GM12892 (cell line): ENCODE data around the gene SHISA6.

Source experiments
- DNase-seq: peaks from one replicate; pipeline ENCODE4 v3.0.0; 2011; ENCODE audit not compliant: insufficient read length
- FAIRE-seq: peaks from 2 replicates; lab custom pipeline; 2011; peaks lifted over from hg19 to GRCh38; lab: Jason Lieb, UNC
- POLR2A ChIP-seq: IDR thresholded peaks from 2 replicates; pipeline ENCODE4 v1.6.1; 2011; ENCODE audit warnings: low read depth, low read length, control low read depth
- POLR2AphosphoS5 ChIP-seq: IDR thresholded peaks from 2 replicates; pipeline ENCODE4 v1.6.1; 2011; ENCODE audit warnings: low read depth, low read length, control low read depth
- TAF1 ChIP-seq: IDR thresholded peaks from 2 replicates; pipeline ENCODE4 v1.6.1; 2011; ENCODE audit warnings: low read depth, mild to moderate bottlenecking, control low read depth, low read length, borderline replicate concordance

Gene SHISA6

DNA sequence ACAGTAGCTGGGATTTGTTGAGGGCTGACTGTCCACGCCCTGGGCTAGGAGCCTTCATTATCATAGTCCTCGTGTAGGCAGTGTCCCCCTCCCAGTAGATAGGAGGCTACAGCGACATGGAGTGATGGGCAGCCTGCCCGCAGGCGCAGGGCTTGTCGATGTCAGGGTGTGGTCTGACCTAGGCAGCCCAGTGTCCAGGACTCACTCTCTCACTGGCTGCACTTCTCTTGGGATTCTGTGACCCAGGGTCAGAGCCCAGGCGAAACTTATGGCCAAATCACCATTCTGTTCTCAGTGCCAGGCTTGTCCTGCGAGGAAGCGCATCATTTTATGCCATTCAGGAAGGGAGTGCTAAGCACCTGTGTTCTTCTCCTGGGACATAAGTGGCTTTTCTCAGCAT, 32.6 kb downstream of the SHISA6 start:
- FAIRE-seq: no peak
- TF ChIP-seq POLR2A (no peak), POLR2AphosphoS5 (no peak), TAF1 (no peak)

DNA sequence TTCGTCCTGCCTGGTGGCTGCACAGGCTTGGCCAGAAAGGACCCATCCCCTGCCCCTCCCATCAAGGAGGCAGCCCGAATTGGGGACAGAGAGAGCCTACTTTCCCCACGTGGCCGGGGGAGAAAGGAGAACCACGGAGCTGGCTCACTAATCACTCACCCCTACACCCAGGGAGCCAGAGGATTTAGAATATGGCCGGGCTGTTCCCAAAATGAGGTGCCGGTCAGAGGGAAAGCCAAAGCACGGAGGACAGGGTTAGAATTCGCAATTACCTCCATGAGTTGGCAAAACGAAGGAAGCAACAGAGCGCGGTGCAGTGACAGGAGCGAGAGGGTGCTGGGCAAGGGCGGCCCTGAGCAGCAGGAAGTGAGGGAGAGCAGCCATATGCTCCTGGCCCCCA, 33.1 kb downstream of the SHISA6 start:
- TF ChIP-seq TAF1 (no peak), POLR2AphosphoS5 (no peak), POLR2A (no peak)
- DNase-seq: no peak
- no peak for FAIRE-seq

More for the DNA sequence above, 32.6 kb downstream of the SHISA6 start:
- no peak for DNase-seq

DNA sequence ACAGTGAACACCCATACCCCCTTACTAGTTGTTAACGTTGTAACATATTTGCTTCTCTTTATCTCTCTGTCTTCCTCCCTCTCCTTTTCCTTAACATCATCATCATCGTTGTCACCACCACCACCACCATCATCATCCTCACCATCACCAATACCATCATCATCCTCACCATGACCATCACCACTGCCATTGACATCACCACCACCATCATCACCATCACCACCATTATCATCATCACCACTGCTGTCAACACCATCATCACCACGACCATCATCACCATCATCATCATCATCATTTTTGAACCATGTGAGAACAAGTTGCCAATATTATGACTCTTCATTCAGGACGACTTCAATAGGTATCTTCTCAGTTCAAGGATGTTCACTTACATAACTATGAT, 35.5 kb downstream of the SHISA6 start:
- DNase-seq: no peak
- no peak for TF ChIP-seq POLR2AphosphoS5
- TF ChIP-seq POLR2A: no peak
- no peak for TF ChIP-seq TAF1
- FAIRE-seq: no peak

DNA sequence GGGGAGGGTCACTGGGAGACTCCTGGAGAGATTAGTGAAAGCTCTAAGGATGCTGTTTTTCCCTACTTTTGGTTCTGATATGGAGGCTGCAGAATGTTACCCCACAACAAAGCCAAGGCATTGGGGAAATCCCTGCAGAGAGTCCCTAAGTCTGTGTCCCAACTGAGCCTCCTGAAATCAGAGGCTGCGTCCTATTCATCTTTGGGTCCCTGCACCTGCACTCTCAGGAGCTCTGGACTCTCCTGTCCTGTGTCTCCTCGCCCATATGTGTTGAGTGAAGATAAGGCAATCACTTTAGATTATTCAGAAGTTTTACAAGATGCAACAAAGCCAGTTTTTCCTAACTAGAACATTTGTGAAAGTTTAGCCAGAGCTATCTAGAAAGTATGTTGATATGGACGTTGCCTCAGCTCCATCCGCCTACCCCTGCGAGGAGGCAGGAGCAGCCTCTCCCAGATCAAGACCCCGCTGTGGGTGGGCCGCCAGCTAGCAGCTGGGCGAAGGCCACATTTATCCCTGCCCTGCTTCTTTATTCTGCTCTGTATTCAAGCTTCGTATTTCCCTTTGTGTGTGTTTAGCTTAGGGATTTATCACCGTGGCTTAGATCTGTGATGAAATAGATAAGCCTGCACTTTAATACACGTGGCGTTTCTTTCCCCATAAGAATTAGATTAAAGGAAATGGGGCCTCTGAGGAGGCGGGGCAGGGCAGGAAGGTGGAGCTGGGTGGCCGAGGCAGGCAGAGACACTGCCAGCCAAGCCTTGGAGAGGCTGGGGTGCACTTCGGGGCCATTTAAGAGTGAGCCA, 37.4 kb downstream of the SHISA6 start:
- DNase-seq (no peak), FAIRE-seq (no peak)
- TF ChIP-seq TAF1 (no peak), POLR2AphosphoS5 (no peak), POLR2A (no peak)

DNA sequence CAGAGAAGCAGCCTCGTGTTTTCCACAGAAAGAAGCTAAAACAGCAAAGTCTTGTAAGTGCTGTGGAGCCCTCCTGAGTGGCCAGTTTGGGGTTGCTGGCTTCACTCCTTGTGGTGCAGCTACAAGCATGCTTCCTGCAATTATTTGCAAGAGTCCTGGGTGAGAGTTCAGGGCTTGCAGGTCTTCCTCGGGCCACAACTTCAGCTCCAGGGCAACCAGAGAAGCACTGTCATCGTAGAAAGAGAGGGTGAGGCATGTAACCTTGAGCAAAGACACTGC, 37.9 kb downstream of the SHISA6 start:
- no peak for FAIRE-seq
- no peak for DNase-seq
- TF ChIP-seq POLR2AphosphoS5 (no peak), TAF1 (no peak), POLR2A (no peak)

DNA sequence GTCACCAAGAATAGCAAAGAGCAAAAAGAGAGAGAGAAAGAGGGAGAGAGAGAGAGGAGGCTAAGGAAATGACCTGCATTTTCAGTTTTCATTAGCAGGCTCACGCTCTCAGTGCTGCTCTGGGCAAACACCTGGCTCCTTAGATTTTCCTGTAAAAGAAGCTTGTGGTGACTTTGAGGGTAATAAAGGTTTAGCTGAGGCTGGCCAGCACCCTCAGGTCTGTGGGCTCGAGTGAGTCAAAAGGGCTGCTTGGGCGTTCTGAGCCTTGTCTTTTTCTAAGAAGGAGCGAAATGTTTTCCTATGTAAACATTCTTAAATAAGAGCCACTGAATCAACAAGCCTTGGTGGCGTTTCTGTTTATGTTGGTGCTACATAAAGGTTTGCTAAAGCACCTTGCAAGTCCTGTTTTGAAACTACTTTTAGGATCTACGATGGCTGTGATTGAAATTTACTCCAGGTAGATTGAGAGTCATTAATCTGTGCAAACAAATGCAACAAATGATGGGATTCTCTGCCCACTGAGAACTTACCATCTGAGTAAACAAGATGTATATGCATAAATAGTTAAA, 38.8 kb downstream of the SHISA6 start:
- DNase-seq: no peak
- FAIRE-seq: no peak
- TF ChIP-seq POLR2A (no peak), TAF1 (no peak), POLR2AphosphoS5 (no peak)

DNA sequence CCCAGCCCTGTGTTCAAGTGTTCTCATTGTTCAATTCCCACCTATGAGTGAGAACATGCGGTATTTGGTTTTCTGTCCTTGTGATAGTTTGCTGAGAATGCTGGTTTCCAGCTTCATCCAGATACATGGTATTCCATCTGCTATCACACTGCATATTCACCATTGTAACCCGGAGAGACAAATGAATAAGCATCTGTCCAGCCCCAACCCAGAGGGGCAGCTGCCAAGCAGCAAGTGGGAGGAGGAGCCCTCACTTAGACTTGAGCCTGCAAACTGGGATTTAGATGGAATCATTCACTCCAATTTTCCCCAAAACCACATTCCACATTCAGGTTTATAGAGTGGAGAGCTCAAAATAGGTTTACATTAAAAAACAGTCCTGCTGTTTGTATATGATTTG, 41.6 kb downstream of the SHISA6 start:
- DNase-seq (no peak), FAIRE-seq (no peak)
- TF ChIP-seq POLR2AphosphoS5 (no peak), TAF1 (no peak), POLR2A (no peak)

DNA sequence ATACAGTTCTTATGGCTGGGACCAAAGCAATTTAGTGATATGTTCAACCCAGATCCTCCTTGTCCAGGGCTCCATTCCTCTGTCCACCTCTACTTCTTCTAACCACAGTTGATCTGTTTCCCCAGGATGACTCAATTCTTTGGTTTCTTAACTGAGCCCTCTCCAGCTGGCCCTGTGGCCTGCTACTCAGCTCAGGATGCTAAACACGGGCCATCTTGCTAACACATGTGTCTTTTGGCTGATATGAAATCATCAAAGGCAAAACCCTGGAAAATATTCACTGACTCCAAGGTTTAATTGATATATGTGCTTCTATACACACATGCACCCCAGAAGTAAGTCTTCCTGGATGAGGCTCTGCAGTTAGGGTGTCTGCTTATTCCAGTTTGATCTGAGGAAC, 43.8 kb downstream of the SHISA6 start:
- FAIRE-seq (no peak), DNase-seq (no peak)
- TF ChIP-seq POLR2AphosphoS5: no peak
- no peak for TF ChIP-seq TAF1
- TF ChIP-seq POLR2A: no peak

DNA sequence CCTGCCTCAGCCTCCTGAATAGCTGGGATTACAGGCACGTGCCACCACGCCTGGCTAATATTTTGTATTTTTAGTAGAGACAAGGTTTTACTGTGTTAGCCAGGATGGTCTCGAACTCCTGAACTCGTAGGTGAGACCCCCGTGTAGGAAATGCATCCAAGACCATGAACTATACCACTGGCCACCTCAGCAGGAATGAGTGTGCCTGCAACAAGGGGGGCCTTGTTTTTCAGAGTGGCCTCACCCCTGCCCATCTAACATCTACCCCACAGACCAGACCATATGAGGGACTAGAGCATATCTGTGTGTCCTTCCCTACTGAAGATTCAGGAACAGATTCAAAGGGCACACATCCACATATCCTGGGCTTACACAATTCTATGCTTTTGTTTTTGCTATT, 44.9 kb downstream of the SHISA6 start:
- FAIRE-seq (no peak), DNase-seq (no peak)
- TF ChIP-seq TAF1 (no peak), POLR2AphosphoS5 (no peak), POLR2A (no peak)

DNA sequence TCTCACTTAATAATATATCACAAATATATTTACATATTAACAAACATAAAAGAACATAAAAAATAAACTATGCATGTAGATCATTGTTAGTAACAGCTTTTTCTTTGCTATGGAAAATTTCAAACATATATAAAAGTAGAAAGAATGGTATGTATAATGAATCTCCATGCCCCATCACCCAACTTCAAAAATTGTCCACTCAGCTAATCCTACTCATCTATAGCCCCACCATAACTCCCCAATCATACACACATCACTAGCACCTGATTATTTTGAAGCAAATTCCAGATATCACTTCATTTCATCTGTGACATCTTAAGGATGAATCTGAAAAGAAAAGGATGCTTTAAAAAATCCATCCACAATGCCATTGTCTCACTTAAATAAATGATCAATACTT, 46.8 kb downstream of the SHISA6 start:
- DNase-seq (no peak), FAIRE-seq (no peak)
- TF ChIP-seq POLR2AphosphoS5 (no peak), TAF1 (no peak), POLR2A (no peak)

DNA sequence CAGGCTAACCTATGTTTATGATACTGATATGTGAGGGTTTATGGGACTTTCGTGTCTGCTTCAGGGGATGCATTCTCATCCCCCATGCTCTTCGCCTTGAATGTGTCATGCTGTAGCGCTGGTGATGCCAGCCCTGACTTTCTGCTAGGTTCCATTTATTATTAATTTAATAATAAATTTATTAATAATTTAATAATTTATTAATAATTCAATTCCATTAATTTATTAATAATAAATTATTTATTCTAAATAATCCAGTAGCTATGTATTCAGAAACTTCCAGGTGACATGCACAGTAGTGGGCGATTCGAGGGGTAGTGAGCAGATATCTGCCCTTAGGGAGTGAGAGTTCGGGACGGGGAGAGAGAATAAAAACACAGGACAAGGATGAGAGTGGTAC, 49.8 kb downstream of the SHISA6 start:
- TF ChIP-seq TAF1 (no peak), POLR2A (no peak)
- FAIRE-seq: no peak
- no peak for DNase-seq

DNA sequence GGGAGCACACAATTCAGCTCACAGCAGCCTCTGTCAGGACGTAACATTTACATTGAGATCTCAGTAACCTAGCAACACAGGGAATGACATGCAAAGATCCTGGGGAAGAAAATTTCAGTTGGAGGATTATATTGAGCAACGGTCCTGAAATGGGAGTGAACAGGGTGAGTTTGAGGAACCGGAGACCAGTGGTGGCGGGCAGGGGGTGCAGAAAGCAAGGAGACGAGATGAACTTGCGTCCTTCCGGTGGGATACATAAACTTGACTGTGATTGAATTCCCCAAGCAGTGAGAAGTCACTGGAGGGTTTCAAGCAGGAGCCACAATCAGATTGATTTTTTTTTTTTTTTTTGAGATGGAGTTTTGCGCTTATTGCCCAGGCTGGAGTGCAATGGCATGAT, 51.5 kb downstream of the SHISA6 start:
- no peak for DNase-seq
- FAIRE-seq: no peak
- no peak for TF ChIP-seq POLR2A
- TF ChIP-seq TAF1: no peak
- TF ChIP-seq POLR2AphosphoS5: no peak
